ENCODE measurements around the gene SLC6A2. TPM values are rescaled to one million over a fixed set of nuclear protein-coding genes. Genes with fewer than 3 reads are reported as not detected.

The SLC6A2 gene
- total RNA-seq, 1 donor from 2014 or later = 0.34 TPM

GRCh38 chr16:55647798-55648197, 8.0 kb upstream of the SLC6A2 start:
- no peak for DNase-seq (ENCODE audit: low spot score in 2 of 2, unreplicated experiment in 2 of 2)
- Mint-ChIP-seq H3K9me3 (no peaks in the 10 kb centered on the region), H3K4me3 (no peak overlapping the region)

GRCh38 chr16:55651841-55652824, 3.7 kb upstream of the SLC6A2 start:
- Mint-ChIP-seq H3K27ac (no peak overlapping the region), H3K4me1 (peaks cover 4% of the 10 kb centered on the region), H3K9me3 (no peaks in the 10 kb centered on the region), H3K27me3 (ENCODE audit: low read depth) (peaks cover 46% of the 10 kb centered on the region), H3K36me3 (no peaks in the 10 kb centered on the region), H3K4me3 (no peak overlapping the region)
- TF ChIP-seq CTCF (IDR thresholded peaks at IDR 0.05; ENCODE audit: unreplicated experiment) = no peak
- DNase-seq (ENCODE audit: low spot score in 2 of 2, unreplicated experiment in 2 of 2) = no peak

More at GRCh38 chr16:55647798-55648197, 8.0 kb upstream of the SLC6A2 start:
- peaks cover 48% of the 10 kb centered on the region for H3K27me3 Mint-ChIP-seq (ENCODE audit: low read depth)
- H3K4me1 Mint-ChIP-seq = peaks cover 2% of the 10 kb centered on the region
- TF ChIP-seq CTCF (IDR thresholded peaks at IDR 0.05; ENCODE audit: unreplicated experiment) = no peak
- no peaks in the 10 kb centered on the region for H3K36me3 Mint-ChIP-seq
- no peak overlapping the region for H3K27ac Mint-ChIP-seq

GRCh38 chr16:55653106-55653505, 2.7 kb upstream of the SLC6A2 start:
- no peak for DNase-seq (ENCODE audit: low spot score in 2 of 2, unreplicated experiment in 2 of 2)
- Mint-ChIP-seq H3K36me3 (no peaks in the 10 kb centered on the region), H3K27ac (no peak overlapping the region), H3K27me3 (ENCODE audit: low read depth) (peaks cover 48% of the 10 kb centered on the region), H3K4me3 (no peak overlapping the region), H3K9me3 (no peaks in the 10 kb centered on the region), H3K4me1 (peaks cover 4% of the 10 kb centered on the region)
- TF ChIP-seq CTCF (IDR thresholded peaks at IDR 0.05; ENCODE audit: unreplicated experiment) = no peak

DNA sequence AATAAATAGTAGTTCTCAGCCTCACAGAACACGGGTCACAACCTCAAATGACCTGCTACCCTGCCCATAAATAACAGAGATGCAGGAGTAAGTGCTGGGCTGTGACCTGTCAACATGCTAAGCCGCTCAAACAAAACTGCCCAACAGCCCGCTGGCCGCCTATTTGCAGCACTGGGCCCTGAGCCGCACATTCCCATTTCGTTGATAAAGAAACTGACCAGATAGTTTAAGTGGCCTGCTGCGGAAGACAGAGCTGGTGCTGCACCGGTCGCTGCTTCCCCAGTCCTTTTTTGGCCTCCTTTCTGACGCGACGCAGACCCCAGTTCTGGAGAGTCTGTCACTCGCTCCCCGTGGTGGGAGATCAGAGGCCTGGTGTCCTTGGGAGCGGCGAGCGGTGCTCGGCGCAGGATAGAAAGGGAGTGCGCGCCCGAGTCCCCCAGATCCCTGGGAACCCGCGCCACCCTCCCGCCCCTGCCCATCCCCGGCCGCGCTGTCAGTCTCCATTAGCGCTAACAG, 349 bp upstream of the SLC6A2 start:
- no peak for DNase-seq (ENCODE audit: low spot score in 2 of 2, unreplicated experiment in 2 of 2)
- H3K4me1 Mint-ChIP-seq = peaks cover 8% of the 10 kb centered on the region
- no peaks in the 10 kb centered on the region for H3K36me3 Mint-ChIP-seq
- peaks cover 52% of the 10 kb centered on the region for H3K27me3 Mint-ChIP-seq (ENCODE audit: low read depth)
- H3K4me3 Mint-ChIP-seq = no peak overlapping the region
- H3K9me3 Mint-ChIP-seq = no peaks in the 10 kb centered on the region
- no peak for TF ChIP-seq CTCF (IDR thresholded peaks at IDR 0.05; ENCODE audit: unreplicated experiment)
- H3K27ac Mint-ChIP-seq = no peak overlapping the region

GRCh38 chr16:55656691-55657092, 904 bp downstream of the SLC6A2 start:
- H3K27me3 Mint-ChIP-seq (ENCODE audit: low read depth) = peaks cover 42% of the 10 kb centered on the region
- no peak overlapping the region for H3K27ac Mint-ChIP-seq
- H3K4me1 Mint-ChIP-seq = peaks cover 15% of the 10 kb centered on the region
- H3K4me3 Mint-ChIP-seq = peak overlapping the region; percentile 65
- TF ChIP-seq CTCF (IDR thresholded peaks at IDR 0.05; ENCODE audit: unreplicated experiment) = no peak
- H3K36me3 Mint-ChIP-seq = no peaks in the 10 kb centered on the region
- no peaks in the 10 kb centered on the region for H3K9me3 Mint-ChIP-seq
- no peak for DNase-seq (ENCODE audit: low spot score in 2 of 2, unreplicated experiment in 2 of 2)
